Putamen (tissue), 1 donor: ENCODE data around the gene WDR54.
"Not testable (repeated sequence)": the region's sequence is repeated elsewhere in the genome, so short reads cannot be mapped to it uniquely, and the experiment has no call there.

Experiments
- DNase-seq: peaks from one replicate; pipeline ENCODE4 v3.0.0-alpha.2; 2016; ENCODE audit warnings: low spot score

The WDR54 gene

DNA sequence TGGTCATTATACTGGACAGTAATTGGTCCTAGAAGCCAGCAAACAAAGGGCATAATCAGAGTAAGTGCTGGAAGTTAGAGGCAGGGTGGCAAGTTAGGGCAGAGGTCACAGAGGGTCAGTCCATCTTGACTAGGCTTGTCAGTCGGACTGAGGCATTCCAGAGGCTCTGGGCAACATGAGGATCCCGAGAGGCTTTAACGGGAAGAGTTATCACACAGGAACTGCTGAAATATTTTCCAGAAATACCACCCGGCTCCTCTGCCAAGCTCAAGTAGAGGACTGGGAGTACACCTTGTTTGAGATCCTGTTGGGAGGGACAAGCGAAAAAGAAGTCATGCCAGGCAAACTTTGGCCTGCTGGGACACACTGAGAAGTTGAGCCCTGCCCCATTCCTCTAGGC is 13.8 kb upstream of the WDR54 start:
- DNase-seq, result no peak

- DNase-seq, result no peak
Observed at GRCh38 chr2:74413001-74413698, 8.4 kb upstream of the WDR54 start.

- no peak for DNase-seq
Observed at GRCh38 chr2:74414441-74414840, 7.1 kb upstream of the WDR54 start.

DNA sequence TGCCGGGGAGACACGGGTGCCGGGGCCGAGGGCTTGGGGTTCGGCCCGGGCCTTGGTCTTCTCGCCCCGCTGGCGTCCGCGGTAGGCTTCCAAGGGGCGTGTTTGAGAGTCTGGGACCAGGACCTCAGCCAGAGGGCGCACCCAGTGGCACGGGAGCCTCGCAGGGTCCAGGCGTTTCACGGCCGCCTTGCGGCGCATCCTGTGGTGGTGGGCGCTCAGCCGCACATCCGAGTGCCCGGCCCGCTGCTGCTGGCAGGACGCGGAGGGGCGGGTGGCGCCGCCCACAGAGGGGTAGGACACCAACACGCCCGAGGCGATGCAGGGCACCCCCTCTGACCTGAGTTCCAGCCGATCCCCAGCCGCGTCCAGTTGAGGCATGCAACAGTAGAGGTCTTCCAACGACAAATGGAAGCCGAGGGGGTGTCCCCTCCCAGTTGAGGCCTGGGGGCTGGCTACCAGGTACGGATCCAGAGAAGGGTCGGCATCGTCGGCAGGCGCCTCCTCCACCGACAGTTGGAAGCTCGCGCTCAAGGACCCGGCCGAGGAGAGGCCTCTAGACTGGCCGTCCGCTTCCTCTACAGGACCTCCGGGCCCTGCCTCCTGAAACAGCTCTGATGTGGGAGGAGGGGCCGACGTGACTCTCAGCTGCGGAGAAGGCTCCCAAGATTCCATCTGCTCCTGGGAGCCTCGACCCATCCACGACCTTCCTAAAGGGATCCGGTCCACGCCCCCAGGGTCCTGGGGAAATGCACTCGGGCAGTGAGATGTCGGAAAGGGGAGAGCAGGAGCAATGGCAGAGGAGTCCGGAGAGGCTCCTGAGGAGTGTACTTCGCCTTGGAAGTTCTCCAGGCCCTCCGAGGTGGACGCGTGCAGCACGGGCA is 6.4 kb upstream of the WDR54 start:
- DNase-seq, result no peak

DNA sequence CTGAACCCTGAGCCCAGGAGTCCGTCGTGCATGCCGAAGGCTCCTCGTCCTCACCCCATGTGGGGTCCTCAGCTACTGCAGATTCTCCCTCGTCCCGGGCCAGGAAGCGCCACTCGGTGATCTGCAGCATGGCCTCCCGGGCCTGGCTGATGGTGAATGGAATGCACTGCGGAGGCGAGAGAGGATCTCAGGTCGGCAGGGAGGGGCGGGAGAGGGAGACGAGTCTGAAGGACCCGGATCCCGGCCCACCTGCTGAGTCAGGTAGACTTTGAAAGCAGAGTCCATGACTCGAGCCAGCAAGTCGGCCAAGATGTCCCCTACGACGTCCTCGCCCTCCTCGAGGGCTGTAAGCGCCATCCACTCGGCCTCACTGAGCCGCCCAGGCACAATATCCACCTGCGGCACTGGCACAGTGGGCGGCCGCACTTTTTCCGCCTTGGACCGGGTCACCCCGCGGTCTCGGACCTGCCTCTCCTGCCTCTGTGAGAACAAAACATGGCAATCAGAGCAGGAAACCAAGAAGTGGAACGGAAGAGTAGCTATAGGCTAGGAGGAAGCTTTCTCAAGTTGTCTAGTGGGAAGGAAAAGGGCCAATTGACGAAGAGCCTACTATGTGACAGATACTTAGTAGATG is 5.7 kb upstream of the WDR54 start:
- no peak for DNase-seq

GRCh38 chr2:74416778-74417177 is 4.8 kb upstream of the WDR54 start:
- no peak for DNase-seq

DNA sequence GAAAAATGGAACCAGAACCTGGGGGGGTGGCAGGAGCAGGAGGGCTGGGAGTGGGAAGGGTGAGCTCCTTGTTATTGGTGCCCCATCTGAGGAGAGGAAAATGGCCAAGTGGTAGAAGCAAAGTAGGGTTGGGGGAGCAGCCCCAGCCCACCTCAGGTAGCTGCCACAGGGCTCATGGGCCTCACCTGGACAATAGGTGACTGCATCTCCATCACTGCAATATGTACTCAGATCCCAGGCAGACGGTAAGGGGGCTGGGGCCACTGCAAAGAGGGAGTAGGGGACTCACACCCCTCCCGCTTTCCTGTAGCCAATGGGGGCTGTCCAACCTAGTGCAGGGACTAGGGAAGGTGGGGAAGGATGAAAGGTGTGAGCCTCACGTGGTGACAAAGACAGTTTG is 4.3 kb upstream of the WDR54 start:
- no peak for DNase-seq

- DNase-seq, result no peak
Observed at GRCh38 chr2:74417763-74418162, 3.8 kb upstream of the WDR54 start.

DNA sequence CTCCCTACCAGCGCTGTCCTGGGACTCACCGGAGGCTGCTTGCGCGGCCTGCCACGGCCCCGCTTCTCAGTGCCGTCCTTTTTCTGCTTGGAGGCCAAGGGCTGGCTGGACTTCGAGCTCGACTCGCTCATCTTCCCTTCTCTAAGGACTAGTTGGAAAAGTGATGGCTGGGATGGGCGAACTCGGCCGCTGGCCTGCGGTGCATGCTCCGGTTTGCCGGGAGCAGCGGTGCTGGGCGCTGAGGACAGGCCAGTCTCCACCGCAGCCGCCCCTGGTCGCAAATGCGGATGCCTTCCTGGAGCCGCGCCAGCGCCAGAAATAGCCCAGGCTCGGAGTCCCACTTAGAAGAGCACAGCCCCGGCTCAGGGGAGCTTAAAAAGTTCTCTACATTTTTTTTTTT is 3.2 kb upstream of the WDR54 start:
- no peak for DNase-seq

- no peak for DNase-seq
Observed at GRCh38 chr2:74419345-74419744, 2.2 kb upstream of the WDR54 start.

DNA sequence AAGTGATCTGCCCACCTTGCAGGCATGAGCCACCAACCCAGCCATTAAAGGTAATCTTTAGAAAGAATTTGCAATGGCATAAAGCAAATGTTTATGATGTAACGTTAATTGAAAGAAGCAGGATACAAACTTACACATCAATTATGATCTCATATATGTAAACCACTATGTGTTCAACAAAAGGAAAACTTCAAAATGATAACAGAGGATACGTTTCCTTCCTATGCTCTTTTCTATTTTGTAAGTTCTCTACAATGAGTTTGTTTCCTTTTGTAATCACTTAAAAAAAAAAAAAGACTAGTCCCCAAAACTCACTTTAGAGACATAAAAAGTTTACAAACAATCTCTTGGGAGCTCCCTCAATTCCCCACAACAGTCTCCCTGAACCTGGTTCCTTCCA is 1.5 kb upstream of the WDR54 start:
- no peak for DNase-seq

GRCh38 chr2:74420443-74421103 is 957 bp upstream of the WDR54 start:
- not testable (repeated sequence) for DNase-seq

DNA sequence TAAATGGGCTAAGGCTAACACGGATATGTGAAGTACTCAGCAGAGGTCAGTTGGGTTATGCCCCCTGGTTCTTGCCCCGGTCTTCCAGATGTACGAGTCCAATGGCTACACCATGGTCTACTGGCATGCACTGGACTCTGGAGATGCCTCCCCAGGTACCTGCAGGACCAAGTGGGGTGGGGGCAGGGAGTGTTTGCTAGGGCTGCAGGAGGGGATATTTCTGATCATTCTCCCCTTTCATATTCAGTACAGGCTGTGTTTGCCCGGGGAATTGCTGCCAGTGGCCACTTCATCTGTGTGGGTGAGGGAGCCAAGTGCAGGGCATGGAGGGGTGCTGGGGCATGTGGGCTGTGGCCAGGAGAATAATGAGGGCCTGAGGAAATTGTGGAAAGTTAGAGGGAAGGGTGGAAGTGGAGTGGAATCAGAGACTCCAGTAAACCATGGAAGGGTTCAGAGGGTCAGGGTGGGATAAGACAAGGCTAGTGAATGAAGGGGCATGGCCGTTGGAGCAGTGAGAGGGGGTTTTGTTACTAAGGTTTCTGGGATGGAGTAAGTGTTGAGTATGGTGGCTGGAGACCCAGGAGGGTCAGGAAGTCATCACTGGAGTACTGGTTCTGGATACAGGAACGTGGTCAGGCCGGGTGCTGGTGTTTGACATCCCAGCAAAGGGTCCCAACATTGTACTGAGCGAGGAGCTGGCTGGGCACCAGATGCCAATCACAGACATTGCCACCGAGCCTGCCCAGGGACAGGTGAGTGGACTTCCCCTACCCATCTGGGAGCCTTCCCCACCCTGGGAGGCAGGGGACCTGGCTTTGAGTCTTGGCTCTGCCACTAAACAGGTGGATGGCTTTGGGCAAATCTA is 1.9 kb downstream of the WDR54 start:
- DNase-seq, result no peak

- DNase-seq, result no peak
Observed at GRCh38 chr2:74424139-74424992, 2.8 kb downstream of the WDR54 start.

DNA sequence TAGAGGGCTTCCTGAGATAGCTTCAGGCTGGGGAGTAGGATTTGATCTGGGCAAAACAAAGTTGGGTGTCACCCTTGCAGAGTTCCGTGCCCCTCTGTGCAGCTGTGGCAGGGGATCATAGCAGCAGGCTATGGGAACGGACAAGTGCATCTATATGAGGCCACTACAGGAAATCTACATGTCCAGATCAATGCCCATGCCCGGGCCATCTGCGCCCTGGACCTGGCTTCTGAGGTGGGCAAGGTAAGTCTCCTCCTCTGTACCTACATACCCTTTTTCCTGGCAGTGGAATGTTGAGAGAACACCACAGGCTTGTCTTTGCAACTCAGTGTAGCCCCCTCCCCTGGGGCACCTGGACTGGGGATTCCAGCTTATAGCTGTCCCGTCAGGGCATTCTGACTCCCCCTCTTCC is 3.5 kb downstream of the WDR54 start:
- no peak for DNase-seq

DNA sequence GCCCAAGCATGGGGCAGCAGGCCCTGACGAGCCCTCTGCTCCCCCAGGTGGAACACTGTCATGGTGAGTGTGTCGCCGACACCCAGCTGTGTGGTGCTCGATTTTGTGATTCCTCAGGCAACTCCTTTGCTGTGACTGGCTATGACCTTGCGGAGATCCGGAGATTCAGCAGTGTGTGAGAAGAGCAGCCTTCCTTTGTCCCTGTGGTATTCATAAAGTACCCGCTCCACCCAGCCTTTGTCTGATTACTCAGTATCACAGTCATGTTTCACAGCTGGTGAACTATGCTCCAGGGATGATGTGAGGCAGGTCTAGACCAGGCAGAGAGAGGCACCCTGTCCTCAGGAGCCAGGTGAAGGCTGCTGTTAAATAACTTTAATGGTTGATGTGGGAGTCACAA is 4.0 kb downstream of the WDR54 start:
- DNase-seq, result no peak

DNA sequence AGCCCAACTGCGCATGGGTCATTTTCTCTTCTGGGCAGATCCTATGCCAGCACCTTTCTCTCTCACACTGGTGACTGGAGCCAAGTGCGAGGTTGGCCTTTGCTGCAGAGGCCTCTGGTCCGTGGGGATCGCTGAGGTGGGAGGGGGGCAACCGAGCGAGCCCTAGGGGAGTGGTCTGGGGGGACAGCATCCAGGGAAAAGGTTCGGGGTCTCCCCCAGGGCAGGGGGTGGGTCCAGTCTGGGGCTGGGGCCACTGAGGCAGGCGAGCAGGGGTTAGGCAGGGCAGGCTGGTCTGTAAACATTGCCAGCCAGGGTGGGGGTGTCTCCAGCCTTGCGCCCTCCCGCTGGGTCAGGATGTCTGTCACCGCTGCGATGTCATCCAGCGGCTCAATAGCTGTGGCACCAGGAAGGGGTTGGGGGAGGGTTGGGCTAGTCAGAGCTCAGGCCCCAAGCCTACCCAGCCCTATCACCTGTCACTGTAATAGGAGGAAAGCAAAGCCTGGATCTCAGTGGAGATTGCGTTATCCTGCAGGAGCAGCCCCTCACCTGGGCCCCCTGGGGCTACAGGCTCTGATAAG is 4.7 kb downstream of the WDR54 start:
- DNase-seq, result no peak

GRCh38 chr2:74427551-74427950 is 6.0 kb downstream of the WDR54 start:
- DNase-seq, result no peak

- DNase-seq, result no peak
Observed at GRCh38 chr2:74428675-74429074, 7.1 kb downstream of the WDR54 start.
